Activated T-cell treated with anti-CD3 and anti-CD28 coated beads, Interleukin-2, amount 50 U/mL, for 48 hours (primary cell): ENCODE results near the gene EFEMP1.

Experiments used
- DNase-seq, 2 experiments: peaks; one replicate each; pipeline ENCODE4 v3.0.0-alpha.2; 2020

Gene EFEMP1

DNA sequence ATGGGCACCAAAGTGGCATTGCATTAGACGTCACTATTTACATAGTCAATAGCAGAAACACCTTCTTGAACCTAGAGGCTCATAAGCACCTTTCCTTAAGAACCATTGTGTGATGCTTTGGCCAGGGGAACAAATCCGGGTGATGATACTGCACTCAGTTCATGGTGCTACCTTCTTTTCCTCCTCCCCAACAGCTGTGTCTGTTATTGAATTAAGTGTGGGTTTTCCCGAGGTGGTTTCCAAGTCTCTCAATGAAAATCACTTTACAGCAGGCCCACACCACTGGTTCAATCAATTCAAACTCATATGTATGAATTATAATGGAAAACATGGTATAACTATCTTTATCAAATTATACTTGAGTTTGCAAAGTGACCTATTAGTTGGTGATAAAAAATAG, 9.3 kb upstream of the EFEMP1 start:
- no peak for DNase-seq

DNA sequence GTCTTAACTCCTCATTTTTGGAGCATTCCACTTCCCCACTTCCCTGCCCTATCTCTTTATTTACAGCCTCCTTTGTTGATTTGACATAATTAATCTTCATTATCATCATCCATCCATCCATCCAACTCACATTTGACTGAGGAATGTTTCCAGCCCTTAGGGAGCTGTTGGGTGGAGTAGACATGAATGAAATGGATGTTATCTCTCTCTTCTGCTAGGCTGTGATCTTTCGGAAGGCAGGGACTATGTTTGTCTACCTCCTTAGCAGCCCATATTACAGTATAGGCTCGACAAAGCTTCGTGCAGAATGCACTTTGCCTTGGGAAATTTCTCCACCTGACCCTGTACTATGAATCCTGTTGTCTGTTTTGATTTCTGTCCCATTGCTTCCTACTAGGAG, 7.7 kb upstream of the EFEMP1 start:
- DNase-seq: no peak

DNA sequence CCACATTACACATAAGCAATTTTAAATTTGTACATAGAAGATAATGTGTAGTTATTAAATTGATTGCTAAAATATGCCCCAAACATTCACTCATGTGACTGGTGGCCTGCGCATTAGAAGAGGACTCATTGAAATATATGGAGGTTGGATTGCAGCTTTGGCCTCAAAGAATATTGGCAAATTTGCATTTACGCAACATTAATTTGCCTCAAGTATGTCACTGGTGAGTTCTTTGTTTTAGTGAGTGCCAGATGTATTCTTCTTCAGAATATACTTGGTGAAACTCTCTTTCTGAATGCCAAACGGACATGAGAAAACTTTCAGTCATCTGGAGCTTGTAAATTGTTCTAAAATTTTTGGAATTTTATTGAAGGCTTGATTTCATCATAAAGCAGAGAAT, 5.9 kb upstream of the EFEMP1 start:
- DNase-seq: no peak

DNA sequence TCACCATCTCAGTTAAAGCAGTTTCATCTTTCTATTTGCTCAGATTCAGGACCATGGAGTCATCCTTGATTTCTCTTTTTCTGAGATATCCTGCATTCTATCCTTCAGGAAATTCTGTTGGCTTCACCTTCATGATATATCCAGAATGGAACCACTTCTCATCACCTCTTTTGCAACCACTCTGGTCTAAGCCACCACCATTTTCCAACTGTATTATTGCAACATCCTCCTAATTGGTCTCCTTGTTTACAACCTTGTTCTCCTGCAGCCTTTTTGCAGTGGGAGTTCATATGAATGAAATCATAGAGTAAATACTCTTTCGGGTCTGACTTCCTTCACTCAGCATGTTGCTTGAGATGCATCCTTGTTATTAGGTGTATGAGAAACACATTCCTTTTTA, 3.4 kb upstream of the EFEMP1 start:
- no peak for DNase-seq

DNA sequence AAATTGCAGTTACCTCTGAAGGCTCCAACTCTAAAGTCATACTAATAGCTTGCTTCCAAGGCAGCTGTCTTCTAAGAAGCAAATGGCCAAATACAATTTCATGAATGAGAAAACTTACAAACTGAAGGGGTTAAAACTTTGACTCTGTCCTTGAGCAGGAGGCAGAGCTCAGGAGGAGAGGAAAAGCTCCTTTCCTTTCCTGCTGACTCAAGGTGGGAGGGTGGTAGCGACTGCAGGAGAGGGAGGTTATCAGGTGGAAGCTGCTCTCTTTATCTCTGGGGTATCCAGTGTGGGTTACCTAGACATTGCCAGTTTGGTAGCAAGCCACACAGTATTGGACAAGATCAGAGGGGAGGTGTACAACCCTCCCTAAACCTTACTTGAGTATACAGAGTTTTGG, 2.7 kb upstream of the EFEMP1 start:
- no peak for DNase-seq

DNA sequence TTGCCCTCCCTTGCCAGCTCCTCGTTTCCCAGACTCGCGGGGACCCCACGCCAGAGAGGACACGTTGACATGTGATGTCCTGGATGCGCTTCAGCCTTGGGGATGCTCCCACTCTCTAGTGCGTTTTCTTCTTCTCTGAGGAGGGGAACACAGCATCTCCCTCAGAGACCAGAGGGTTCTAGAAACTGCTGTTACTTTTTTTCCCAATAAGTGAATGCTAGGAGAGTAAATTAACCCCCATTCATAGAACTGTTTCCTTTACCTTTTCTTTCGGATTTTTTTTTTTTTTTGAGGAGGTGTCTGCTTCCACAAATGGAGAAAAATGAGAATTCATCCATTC, 370 bp upstream of the EFEMP1 start:
- no peak for DNase-seq

DNA sequence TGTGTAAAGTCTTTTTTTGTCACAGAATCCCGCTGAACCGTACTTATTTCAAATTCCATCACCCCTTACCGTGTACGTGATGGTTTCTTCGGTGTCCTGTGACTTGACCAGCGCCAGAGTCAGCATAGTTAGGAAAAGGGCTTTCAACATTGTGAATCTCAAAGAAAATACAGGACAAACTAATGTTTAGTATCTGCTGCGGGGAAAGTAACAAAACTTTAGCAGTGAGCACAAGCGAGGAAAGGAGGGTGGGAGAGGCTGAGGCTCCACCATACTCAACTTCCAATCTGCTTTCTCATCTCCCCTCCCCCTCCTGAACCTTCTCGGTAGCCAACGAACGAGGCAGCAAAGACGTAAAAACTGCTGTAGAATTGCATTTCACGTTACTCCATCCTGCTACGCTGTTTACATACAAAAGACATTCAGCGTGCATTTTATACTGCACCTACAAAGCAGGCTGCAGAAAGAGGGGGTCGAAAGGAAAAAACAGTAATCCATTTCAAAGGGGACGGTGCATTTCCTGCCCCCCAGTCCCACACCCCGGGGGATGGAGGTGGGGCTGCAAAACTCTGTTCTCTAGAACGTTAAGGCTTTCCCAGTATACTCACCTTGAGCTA, 1.2 kb downstream of the EFEMP1 start:
- no peak for DNase-seq

DNA sequence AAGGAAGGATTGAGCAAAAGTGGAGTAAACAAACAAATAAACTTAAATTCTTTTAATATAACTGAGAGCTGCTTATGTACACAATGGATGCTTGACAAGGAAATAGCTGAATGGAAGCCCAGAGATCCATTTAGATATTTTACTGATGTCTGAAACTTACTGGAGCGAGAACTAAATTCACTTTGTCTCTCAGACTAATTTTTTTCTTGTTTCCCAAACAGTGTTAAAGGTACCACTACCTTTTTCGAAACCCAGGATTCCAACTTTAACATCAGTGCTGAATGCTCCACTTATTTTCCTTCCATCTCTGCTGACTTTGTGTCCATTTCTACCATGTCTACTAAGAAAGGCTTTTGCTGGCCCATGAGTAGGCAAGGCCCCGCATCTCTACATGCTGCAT, 4.0 kb downstream of the EFEMP1 start:
- no peak for DNase-seq

DNA sequence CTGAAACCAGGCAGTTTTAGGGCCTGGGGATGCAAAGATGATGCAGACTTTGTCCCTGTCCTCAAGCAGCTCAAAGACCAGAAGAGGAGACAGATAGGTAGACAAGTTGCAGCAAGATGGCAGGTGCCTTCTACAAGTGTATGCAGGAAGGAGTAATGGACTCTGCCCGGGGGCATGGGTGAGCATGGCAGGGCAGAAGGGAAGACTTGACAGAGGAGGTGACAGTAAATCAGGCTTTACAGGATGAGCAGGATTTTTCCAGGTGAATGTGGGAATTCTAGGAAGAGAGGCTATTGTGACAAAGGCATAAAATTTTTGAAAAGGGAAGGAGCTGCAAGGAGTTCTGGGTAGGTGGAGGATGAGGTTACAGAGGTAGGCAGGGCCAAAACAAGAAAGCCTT, 4.7 kb downstream of the EFEMP1 start:
- no peak for DNase-seq

DNA sequence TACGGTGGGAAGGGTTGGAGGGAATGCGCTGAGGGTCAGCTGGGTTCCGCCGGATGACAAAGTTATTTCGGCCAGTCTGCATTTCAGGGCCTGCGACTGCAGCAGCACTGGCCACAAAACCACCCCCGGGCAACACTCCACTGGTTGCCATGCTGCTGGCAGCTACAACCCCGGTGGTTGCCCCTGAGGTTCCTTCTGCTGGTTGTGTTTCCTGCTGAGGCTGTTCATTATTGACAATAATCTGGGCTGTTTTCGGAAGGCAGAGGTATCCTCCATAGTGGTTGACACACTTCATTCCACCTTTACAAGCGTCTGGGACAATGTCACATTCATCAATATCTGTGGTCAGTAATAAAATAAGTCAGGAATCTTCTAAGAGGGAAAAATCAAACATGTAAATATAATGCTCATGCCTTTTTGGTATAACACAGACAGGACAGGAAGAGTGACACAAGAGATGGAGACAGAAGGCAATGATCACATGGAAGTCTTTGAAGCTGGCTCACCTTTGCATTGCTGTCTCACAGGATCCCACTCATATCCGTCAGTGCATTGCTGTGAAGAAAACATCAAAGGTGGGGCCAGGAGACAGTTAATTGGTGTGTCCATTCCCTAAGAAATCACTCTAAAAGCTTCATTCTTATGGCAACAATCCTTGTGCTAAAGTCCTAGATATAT, 5.7 kb downstream of the EFEMP1 start:
- no peak for DNase-seq

DNA sequence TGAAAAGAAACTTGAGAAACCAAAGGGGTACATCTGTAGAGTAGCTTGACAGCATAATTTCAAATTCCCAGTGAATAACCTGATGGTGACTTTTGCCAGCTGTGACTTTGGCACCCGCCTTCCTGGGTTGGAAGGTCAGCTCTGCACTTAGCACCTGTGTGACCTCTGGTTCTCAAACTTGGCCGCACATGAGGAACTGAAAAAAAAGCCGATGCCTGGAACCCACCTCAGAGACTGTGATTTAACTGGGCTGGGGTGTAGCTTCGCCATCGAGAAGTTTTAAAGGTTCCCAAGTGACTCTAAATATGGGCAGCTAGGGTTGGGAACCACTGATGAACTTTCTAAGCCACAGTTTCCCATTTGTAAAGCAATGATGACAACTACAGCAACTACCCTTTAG, 6.5 kb downstream of the EFEMP1 start:
- no peak for DNase-seq

DNA sequence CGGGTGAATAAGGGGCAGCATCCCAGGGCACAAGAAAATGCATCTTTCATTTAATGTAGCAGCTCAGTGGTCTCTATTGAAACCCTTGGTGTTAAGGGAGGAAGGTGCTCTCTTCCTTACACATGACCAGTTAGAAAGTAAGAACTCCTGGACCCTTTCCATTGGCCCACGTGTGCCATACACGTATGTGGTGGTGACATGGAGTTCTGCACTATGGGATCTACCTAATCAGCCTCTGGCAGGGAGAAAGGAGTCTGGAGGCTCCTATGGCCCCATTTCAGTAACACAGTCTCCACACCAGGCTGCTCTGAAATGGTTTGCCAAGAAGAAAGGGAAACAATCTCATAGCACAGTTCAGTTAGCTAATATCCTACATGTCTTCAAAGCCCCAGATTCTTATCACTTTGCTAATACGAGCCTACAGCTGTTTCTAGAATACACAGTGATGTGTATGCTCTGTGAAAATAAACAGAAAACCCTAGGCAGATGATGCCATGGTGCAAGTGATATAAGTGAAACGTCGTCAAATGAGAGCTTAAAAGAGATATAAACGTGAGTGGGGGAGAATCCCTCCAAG, 7.0 kb downstream of the EFEMP1 start:
- no peak for DNase-seq

DNA sequence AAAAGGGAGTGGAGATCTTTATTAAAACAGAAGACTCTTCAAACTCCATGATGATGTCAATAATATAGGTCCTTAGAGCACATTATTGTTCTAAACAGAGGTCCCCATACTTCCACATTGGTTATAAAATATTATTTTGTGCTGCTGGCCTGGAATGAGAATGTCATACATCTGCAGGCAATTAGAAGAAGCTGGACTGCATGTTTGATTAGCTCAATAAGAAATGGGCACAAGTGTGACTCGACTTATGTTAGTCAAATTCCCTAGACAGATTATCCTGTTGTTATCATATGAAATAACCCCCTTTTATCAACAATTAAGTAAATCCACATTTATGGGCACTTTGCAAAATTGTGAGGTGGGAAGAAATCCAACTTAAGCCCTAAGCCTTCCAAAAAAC, 8.8 kb downstream of the EFEMP1 start:
- no peak for DNase-seq

DNA sequence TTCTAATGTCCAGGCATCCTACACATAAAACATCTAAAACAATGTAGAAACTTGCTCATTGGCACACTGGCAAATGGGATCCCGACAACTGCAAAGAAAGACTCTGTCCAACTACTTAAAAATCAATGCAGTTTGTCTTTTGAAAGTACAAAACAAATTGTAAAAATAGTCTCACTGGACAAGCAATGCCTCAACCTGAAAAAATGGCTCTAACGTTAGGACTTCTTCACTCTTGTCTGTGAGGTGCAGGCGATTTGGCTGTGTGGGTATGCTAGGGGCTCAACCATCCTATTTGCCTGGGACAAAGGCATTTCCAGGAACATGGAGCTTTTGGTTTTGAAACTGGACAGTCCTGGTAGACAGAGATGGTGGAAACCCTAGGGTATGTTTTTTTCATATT, 10.7 kb downstream of the EFEMP1 start:
- DNase-seq: no peak

DNA sequence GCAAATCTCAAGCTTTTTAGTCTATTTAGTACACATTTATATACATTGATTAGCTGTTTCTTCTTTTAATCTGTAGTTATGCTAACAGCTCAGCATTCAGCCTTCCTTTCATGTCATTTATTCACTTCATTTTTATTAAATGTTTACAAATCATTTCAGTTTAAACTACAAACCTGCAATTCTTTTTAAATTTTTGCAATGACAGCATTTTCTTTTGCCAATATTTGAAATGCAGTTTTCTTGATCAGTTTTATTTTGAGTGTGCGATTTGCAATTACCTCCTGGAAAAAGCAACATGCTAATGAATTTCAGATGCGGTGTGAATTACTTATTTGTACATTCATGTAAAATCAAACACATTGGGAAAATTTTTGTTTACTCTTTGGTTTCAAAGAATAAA, 13.5 kb downstream of the EFEMP1 start:
- no peak for DNase-seq

DNA sequence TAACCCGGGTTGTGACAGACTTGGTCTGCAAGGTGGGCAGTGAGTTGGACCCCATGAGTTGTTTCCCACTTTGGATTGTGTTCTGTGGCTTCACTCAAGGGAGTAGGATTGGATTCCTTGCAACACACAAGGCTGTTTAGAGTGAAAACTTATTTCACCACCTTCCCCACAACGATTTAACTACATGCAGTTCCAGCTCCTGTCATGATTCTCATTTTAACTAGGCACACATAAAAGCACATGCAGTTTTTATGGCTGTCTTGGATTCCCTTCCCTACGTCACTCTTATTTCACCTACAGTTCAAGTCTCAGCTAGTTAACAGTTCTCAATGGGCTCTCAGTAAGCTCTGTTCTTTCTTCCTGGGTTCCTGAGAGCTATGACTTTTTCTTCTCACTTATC, 15.9 kb downstream of the EFEMP1 start:
- no peak for DNase-seq

DNA sequence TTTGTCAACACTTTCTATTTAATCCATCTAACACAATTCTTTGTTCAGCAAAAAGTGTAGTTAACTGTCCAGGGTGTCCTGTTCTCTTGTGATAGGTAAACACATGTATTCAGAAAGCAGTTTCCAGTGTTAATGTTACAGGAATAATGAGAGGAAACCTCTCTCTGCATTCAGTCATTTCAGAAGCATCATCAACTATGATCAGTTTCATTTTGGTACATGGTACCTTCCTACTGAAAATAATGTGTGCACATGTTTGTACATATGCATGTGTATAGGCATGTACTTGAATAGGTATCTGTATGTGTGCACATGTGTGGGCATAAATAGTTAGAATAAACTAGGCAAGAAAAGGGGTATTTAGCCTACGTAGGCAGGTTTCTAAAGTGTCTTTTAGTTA, 16.6 kb downstream of the EFEMP1 start:
- DNase-seq: no peak

DNA sequence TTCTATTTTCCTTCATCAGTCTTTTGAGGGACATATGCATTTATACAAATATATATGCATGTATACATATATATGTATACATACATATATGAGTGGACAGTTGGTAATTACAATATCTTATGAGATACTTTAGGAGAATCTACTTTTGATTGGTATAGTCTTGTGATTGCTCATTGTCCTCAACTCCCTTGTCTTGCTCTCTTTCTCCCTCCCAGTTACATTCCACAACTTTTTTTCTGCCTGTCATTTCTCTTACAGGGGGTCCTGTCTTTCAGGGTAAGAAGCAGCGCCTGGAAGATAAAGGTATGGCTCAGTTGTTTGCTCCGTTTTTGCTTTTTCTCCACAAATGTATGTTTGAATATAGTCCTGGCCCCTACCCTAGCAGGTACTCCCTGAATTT, 19.9 kb downstream of the EFEMP1 start:
- no peak for DNase-seq

DNA sequence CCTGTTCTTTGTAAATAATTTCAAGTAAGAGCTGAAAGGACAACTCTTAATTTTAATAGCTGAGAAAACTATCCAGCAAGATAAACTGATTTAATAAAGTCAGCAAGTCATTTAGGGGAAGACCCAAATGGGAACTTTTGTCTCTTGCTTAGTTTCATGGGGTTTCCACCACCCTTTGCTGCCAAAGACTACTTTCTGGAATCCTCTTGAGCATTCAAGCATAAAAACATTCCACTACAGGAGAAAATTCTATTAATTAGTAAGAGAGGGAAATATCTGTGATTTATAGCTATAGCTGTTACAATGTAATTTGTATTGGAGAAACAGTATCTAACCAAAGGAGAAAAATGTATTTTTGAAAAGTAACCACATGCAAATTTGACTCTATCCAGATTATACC, 20.6 kb downstream of the EFEMP1 start:
- DNase-seq: no peak

DNA sequence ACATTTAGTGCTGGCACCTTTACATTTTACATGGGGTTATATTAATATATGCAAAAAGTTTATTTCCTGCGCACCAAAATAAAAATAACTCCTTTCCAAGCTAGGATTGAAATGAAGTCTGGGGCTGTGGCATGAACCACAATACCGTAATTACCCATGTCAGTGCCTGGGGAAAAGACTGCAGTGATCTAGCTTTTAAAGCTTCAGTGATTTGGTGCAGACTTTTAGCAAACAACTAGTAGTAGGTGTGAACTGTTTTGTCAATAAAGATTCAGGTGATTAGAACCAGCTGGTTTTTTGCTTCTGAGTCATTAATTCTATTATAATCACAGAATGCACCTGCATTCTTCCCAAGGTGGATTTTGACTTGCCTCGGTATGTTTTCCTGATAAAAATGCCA, 21.2 kb downstream of the EFEMP1 start:
- no peak for DNase-seq

DNA sequence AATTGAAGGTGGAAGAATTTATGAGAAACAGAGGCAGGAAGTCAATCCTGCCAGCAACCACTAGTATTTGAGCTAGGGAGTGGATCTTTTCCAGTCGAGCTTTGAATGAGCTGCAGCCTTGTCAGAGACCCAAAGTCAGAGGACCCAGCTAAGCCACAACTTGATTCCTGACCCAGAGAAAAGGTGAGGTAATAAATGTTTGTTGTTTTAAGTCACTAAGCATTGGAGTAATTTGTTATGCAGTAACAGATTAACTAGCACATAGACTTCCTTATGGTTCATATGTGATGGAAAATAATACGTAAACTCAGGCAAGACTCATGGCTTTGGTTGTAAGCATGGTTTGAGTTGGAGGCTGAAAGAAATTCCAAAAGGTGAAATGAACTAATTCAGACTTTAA, 21.6 kb downstream of the EFEMP1 start:
- DNase-seq: no peak

DNA sequence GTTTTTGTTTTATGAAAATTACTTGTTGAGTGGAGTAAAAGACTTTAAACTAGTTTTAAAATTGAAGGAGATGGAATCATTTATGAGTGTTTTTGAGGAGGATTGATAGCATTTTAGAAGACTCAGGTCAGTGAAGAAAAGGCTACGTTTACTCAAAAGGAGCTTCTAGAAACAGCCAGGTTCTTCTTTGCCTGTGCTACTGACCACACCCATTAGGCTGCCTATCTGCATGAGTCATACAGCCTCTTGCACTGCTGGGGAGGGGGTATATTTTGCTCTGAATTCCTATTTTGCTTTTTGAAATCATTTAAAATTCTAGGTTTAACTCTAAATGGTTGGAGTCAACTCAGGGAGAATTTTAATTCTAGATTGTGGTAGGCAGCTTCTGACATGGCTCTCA, 22.3 kb downstream of the EFEMP1 start:
- DNase-seq: no peak

DNA sequence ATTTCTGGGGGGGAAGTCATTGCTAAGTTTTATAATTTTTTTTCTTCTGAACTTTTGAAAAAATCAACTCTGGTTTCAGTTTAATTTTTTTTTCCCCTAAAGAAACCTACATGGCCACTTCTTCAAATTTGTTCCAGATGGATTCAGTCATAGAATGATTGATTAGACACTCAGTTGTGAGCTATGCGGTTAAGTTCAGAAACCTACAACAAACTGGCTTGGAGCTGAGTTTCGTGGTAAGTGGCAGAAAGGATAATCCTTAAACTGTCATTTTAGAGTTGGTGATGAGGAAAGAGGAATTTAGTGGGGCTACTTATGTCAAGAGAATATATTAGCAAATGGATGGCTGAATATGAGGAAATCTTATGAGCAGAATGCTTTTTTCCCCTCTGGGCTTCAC, 23.7 kb downstream of the EFEMP1 start:
- DNase-seq: no peak

DNA sequence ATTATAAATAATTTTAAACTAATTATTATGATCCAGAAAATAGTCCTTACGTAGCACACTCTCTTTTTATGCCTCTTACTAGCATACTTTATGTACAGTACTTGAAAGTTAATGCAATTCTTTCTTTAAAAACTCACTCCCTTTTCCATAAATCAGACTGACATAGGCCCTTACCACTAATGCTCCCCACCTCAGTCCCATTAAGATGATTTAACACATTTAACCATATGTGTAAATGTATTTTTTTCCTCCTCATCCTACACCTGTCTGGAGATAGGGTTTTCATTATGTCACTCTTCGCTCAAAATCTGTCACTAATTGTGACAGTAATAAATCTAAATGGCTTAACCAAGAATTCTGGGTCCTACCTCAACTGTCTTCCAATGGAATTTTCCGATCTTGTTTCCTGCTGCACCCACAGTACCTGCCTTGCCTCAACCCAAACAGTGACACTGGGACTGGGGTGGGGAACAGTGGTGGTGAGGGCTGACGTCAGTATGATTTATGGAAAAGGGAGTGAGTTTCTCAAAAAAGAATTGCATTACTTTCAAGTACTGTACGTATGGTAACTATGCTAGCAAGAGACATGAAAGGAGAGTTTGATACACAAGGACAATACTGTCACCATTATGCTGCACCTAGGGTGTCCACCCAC, 25.1 kb downstream of the EFEMP1 start:
- DNase-seq: no peak

DNA sequence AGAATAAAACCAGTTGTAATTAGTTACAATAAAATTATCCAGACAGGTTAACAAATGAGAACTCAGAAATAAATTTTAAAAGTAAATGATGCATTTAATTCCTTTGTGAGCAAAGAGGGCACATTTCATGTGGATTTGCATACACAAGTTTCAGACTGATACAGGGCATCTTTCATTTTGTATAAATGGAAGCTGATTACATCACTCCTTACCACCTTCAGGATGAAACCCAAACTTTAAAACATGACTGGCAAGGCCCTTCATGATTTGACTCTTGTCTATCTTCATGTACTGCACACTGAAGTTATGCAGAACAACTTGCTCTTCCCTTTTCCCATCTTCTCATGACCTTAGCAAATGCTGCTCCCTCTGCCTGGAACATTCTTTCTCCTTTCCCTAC, 26.9 kb downstream of the EFEMP1 start:
- DNase-seq: no peak
